EH (cell line): ENCODE data around the gene CCDC158.

ENCODE experiments used
- DNase-seq: peaks from one replicate; pipeline ENCODE4 v3.0.0-alpha.2; 2015; ENCODE audit warnings: low read depth

The CCDC158 gene

DNA sequence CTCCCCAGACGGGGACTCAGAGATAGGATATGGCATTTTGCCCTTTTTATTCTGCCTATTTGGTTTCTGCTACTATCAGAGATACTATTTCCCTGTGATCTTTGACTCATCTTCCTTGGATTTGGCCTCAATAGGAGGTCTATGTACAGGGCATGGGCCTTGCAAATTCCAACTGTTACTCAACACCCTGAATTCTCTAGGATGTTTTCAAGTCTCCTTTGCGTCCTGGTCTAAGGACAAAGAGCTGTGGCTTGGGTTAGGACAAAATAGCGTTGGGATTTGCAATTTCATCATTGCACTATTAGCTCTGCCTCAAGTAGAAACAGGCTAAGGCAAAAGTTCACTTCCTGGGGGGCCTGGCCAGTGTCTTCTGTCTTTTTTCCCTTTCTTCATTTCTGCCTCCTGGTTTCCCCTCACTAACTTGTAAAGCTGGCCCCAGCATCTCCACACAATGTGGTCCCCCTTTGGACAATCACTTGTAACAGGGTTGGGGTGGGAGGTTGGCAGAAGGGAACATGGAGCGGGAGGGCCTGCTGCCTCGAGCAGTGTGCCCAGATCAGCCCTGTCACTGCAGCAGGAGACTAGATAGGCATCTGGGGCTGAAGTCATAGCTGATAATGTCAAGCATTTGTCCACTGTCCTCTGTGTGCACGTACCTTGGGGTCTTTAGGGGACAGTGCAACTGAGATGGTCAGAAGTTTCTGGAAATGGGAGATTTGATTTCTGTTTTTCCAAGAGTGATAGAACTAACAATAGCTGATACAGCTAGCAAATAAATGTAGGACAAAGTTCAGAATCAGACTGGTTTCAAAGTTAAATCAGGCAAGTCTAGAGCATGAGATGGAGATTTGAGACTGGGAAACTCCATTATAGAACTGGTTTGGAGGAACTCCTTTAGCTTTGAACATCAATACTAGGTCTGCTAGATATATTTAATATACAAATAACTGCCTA is 140.2 kb downstream of the CCDC158 start:
- DNase-seq, result no peak

DNA sequence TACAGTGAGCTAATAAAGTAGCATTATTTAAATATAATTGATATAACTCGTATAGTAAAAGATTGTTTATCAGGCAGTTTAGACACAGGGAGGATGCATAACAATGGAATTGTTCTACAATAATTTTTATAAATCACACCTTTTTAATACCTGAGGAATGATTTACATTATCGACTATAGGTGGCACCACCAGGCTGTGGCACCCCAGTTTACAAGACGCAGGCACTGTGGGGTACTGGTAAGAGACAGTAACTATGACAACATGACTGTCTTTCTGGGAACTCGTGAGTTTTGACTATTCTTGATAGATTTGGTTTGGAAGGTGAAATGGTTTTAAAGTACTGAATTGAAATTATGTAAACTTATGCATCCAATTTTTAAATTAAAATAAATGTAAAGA is 141.5 kb downstream of the CCDC158 start:
- no peak for DNase-seq

DNA sequence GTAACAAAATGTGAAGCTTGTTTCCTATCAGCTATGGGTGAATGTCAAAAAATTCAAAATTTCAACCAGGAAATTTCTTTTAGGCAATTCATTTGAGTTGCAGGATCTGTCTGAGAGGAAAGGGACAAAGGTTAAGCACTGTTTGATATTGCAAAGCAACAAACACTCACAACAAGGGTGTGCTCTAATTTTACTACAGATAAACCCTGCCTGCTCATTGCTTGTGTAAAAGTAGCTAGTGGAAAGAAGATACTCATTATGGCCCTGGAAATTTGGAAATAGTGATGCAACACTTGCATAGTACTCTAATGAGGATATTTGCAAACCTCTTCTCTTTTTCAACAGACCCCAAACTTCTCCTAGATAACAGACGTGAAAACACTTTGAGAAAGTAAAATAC is 142.4 kb downstream of the CCDC158 start:
- no peak for DNase-seq

DNA sequence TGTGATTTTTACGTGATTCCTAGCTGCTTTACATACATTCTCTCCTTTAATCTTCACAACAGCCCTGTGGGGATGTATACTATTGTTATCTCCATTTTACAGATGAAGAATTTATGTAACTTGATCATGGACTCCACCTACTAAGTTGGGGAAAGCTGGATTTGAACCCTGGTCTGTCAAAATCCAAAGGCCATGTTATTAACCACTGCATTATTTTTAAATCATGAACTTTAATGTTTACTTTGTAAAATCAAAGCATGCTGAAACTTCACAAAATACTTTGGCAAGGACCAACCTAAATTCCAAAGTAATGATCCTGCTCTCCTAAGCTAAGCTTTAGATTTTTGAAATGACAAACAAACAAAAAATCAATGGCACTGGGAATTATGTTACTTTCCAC is 143.3 kb downstream of the CCDC158 start:
- DNase-seq, result no peak

DNA sequence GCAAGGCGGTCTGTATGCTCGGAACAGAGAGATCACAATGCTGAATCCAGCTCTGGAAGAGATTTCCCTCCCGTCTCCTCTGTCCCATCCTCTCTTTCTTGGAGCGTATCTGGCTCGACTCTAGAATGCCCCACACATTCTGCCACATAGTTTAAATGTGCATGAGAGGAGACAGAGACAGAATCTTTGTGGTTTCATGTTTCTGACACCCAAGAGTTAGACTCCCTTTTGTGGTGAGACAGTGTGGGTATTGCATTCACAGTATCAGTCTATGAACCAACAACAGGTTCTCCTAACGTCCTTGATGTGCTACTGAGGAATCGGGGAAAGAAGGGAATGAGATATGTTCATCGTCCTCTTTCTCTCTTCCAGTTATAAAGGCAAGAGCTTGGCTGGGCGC is 144.1 kb downstream of the CCDC158 start:
- no peak for DNase-seq

DNA sequence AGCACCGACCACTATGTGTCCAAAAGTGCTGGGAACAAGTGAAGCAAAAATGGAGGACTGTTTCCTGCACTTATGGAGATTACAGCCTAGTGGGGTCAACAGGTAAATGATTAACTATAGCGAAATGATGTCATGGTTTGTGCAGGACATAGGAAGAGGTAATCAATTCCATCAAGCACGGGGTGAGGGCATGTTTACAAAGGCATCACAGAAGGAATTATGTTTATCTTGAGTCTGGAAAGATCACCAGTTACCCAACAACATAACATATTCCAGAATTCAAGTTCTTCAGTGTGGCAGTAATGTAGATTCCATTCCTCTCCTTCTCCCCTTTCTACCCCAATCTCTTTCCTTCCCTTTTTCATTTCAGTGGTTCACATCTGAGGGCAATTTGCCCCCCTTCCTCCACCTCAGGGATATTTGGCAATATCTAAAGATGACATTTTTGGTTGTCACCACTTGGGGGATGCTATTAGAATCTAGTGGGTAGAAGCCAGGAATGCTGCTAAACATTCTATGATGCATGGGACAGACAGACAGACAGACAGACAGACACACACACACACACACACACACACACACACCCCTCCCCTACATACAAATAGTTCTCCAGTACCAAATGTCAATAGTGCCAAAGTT is 145.3 kb downstream of the CCDC158 start:
- DNase-seq, result no peak

DNA sequence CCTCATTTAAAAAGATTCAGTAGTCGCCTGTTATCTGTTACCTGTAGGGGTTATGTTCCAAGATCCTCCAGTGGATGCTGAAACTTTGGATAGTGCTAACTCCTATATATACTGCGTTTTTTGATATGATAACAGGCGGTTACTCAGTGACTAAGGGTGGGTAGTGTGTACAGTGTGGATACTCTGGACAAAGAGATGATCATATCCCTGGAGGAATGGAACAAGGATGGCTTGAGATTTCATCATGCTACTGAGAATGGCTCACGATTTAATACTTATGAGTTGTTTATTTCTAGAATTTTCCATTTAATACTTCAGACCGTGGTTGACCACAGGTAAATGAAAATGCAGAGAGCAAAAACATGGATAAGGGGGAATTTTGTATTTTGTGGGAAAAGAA is 147.9 kb downstream of the CCDC158 start:
- no peak for DNase-seq

DNA sequence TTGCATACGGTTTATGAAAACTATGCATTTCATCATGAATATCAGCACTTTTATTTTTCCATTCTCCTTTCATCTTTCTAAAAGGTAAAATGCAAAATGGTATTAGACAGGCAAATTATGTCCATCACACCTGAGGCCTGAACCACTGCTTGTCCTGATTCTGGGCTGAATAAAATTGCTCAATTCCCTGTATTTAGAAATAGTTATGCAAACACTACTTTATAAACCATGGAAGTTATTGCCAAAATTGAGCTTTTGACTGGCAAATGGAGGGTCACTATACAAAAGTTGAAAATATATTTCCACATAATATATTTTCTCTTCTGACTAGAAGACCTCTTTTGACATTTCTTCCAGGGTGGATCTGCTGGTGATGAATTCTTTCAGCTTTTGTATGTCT is 148.4 kb downstream of the CCDC158 start:
- DNase-seq, result no peak

DNA sequence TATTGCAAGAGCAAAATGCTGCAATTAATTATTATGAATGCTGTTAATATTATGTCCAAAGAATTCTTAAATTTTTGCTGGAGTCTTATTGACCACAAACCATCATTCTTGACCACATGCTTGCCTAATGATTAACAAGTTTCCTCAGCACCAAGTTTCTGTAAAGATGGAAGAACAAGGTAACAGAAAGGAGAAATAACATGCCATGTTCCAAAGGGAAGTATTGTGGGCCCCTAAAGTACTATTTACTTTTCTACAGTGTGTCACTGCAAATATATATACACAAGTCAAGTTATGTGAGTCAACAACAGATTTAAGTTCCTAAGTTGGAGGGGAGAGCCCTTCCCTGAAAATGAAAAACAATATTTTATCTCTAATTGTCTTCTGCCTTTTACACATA is 148.9 kb downstream of the CCDC158 start:
- no peak for DNase-seq

DNA sequence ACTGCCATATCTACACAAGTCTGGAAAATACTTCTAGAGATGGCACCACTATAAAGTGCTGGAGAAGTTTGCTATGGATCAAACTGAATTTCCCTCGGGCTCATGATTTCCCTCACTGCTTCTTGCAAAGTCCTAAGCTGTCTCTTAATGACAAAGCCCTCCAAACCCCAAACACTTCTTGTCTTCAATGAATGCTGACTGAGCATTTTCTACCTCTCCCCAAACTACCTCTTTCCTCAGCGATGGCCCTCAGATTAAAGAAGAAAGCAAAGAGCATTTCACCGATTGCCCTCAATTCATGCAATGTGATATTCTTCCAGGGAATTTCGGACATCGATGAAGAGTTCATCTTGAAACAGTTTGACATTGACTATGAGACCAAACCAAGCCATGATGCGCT is 149.7 kb downstream of the CCDC158 start:
- DNase-seq, result no peak

DNA sequence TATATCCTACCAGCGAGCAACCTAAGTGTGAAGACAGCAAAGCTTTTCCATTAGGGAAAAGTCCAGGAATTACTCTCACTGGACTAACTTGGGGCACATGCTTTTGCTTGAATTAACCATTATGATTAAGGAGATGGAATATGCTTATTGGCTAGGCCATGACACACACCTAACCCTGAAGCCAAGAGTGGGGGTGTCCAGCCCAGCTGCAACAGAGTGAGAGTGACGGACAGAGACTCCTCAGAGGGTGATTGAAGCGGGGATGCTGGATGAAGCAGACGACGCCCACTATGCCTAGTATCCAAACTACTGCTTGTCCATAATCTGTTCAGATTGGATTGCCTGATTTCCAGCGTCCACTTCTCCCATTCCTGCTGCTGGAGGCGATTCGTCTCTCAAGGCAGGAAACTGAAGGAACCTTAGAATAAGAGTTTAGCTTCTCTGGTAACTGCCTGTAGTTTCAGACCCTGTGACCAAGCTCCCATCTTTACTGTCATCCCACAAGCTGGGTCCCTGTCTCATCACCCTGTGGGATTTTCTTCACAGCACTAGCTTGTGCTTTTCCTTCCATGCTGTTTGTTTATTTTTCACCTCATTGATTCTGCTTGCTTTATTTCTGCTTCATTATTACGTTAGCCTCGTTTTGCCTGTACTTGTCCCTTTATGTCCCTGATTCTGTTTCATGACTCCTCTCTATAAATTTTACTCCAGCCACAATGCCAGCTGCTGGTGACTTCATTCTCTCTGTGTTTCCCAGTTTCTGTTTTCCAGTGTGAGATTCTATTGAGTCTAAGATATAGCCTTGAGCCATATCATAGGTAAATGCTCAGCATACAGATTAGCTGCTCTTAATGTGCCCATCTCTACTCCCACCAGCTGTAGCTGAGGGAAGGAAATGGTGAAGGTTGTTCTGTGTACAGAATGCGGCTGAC is 150.4 kb downstream of the CCDC158 start:
- no peak for DNase-seq

DNA sequence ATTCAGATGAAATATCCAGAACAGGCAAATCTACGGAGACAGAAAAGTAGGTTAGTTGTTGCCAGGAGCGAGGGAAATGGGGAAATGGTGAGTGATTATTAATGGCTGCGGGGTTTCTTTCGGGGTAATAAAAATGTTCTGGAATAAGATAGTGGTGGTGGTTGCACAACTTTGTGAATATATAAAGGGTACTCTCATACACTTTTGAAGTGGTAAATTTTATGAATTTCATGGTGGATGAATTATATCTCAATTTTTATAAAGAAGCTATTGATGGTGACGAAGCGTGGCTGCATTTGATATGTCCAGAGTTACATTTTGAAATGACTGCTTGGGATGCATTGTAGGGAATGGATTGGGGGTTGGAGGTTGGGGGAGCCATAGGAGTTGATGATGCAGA is 153.1 kb downstream of the CCDC158 start:
- DNase-seq, result no peak

DNA sequence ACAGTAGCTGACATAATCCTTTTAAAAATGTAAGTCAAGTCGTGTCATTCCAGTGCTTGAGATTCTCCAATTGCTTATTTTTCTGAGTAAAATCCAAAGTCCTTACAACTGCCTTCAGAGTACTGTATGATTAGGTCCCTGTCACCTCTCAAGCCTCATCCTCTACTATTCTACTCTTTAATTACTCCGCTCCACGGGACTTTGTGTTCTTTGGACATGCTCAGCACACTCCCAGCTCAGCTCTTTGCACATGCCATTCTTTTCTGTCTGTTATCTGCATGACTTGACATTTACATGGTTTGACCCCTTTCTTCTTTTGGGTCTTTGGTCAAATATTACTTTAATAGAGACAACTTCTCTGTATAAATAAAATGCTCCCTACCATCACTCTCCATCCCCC is 154.3 kb downstream of the CCDC158 start:
- no peak for DNase-seq

DNA sequence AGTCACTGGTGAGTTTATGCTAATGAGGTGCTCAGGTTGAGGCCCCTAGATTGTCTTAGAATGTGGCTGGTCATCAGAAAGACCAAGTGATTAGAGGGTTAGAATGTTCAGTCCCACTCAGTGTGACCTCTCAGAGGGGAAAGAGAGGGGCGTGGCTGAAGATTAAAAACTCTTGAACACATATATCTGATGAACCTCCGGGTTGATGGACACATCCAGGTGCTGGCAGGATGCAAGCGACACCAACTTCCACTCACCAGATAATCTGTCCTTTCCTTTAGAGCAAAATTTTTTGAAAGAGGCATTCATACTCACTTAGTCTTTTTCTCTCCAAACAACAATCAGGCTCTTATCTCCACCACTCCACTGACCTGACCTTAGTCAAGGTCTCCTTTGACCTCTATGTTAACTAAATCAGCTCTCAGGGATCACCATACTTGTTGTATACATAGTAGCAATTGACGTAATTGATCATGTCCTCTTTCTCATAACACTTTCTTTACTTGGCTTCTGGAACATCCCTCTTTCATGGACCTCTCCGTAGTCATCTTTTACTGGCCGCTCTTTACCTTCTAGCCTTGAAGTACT is 155.2 kb downstream of the CCDC158 start:
- DNase-seq, result no peak
